ENCODE results near the gene NCKIPSD. TPM values are rescaled to one million over a fixed set of nuclear protein-coding genes. Genes with fewer than 3 reads are reported as not detected.

NCKIPSD gene
- total RNA-seq, 2 donors from 2014 or later, result 51.7 to 97.7 TPM

DNA sequence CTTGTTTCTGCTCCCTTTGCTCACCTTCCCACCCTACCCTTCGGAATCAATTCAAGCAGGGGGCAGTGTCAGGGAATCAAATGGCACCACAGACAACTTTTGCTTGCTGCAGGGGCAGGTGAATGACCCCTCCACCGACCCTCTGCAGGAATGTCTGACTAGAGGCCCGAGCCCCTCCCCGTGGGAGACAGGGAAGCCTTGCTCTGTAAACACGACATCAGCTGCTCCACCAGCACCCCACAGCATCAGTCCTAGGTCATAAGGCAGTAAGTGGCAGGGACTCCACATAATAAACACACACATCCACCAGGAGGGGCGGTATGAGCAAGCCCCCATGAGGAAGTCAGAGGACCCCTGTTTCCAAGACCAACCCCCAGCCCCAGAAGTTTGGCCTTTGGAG lies 48.4 kb downstream of the NCKIPSD start:
- Histone ChIP-seq H3K4me1 (peaks cover 0 to 28% of the 10 kb centered on the region in 2 donors), H3K4me3 (no peak overlapping the region), H3K27ac (no peak overlapping the region), H3K9me3 (no peaks in the 10 kb centered on the region), H3K27me3 (no peaks in the 10 kb centered on the region), H3K36me3 (no peaks in the 10 kb centered on the region)
- TF ChIP-seq, protein P1, sequence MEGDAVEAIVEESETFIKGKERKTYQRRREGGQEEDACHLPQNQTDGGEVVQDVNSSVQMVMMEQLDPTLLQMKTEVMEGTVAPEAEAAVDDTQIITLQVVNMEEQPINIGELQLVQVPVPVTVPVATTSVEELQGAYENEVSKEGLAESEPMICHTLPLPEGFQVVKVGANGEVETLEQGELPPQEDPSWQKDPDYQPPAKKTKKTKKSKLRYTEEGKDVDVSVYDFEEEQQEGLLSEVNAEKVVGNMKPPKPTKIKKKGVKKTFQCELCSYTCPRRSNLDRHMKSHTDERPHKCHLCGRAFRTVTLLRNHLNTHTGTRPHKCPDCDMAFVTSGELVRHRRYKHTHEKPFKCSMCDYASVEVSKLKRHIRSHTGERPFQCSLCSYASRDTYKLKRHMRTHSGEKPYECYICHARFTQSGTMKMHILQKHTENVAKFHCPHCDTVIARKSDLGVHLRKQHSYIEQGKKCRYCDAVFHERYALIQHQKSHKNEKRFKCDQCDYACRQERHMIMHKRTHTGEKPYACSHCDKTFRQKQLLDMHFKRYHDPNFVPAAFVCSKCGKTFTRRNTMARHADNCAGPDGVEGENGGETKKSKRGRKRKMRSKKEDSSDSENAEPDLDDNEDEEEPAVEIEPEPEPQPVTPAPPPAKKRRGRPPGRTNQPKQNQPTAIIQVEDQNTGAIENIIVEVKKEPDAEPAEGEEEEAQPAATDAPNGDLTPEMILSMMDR (IDR thresholded peaks at IDR 0.05), result no peak
- no peak for DNase-seq (ENCODE audit: low spot score)

DNA sequence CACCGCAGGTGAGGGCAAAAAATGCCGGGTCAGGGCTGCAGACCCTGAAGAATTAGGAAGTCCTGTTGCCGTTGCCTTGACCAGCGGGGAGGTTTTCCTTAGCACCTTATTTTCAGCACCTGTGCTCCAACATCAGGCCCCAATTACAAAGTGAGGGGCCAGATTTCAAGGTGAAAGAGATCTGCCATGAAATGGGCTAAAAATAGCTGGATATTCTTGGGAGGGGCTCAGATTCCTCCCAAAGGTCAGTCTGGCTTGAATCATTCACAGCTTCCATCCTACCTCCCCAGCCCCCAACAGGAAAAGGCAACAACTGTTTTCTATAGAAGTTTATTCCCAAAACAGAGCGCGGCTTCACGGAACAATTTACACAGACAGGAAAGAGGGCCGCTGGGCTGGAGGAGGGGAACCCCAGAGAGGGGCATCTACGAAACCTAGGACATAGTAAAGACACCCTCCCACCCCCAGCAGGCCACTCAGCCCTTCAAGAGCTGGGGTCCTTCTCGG lies 49.5 kb downstream of the NCKIPSD start:
- TF ChIP-seq, protein P1 (IDR thresholded peaks at IDR 0.05), result no peak

DNA sequence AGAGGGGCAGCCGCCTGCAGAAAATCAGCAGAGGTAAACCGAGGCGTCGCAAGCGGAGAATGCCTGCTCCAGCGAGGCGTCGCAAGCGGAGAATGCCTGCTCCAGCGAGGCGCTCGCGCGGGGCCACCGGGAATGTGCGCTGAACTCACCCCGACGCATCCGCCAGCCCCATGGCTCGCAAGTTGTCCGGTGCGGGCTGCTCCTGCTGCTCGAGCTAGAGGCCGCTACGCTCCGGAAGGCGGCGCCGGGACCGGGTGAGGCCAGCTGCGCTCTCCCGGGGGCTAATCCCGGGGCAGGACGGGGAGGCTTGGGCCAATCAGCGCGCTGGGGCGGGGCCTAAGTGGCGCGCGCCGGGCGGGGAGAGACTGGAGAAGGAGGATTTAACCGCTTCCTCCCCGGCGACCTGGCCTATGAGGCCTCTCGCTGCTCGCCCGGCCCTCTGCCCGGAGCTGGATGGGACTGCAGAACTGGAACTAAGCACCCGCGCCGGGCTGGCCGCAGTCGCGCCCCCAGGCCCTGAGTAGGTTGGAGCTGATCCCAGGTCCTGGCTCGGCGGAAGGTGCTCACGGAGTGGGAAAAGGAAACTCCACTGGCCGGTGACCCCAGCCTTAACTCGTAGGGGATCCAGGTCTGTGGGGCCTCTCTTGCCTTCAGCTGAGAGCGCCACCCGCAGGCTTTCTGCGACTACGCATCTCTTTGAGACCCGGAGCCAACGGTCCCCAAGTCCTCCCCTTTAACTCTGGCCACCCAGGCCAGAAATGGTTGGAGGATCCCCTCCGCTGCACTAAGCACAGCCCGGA lies 50.3 kb downstream of the NCKIPSD start, which contains the start of gene SLC26A6:
SLC26A6 (minus strand) TSS at position 240 of the 800 bp plus-strand sequence; CDS start at position 172, 68 bp downstream.
- TF ChIP-seq, protein P1 (IDR thresholded peaks at IDR 0.05), result peak; percentile 10 to 66
- peak; percentile 96 for DNase-seq (ENCODE audit: low spot score)
- Histone ChIP-seq H3K36me3 (no peaks in the 10 kb centered on the region), H3K9me3 (no peaks in the 10 kb centered on the region), H3K27me3 (no peaks in the 10 kb centered on the region), H3K4me3 (peak within 1 kb of the TSS; percentile 90 to 92), H3K4me1 (peaks cover 0 to 28% of the 10 kb centered on the region in 2 donors), H3K27ac (peak within 1 kb of the TSS; percentile 85 to 93)

More for the DNA sequence above, 49.5 kb downstream of the NCKIPSD start:
- Histone ChIP-seq H3K4me1 (peaks cover 0 to 28% of the 10 kb centered on the region in 2 donors), H3K4me3 (peak overlapping the region; percentile 90 to 92), H3K36me3 (no peaks in the 10 kb centered on the region), H3K27me3 (no peaks in the 10 kb centered on the region), H3K9me3 (no peaks in the 10 kb centered on the region), H3K27ac (peak overlapping the region; percentile 85 to 93)
- no peak for DNase-seq (ENCODE audit: low spot score)

DNA sequence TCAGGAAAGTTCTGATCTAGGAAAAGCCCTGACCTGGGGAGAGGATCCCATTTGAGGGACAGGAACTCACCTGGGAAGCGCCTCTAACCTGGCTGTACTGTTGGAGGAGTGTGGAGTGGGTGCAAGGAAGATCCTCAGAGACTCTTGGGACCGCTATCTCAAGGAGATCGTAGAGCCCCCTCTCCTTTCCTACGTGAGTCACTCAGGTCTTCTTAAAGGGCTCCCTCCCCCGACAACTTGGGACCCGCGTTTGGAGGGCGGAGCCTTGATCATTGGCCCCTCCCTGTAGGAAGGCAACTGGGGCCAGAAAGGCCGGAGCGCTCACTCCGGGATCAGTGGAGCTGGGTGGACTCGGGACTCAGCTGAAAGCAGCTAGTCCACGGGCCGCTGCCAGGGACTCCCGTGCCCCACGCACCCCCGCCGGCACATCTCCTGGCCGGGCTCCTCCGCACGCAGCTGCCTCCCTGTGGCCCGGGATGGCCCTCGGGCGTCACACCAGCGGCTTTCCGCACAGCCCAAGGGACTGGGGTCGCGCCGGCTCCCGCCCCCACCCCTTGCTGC lies 51.0 kb downstream of the NCKIPSD start:
- TF ChIP-seq, protein P1 (IDR thresholded peaks at IDR 0.05), result no peak
- Histone ChIP-seq H3K4me1 (peaks cover 0 to 28% of the 10 kb centered on the region in 2 donors), H3K4me3 (peak overlapping the region; percentile 90 to 92), H3K27me3 (no peaks in the 10 kb centered on the region), H3K27ac (peak overlapping the region; percentile 85 to 93), H3K9me3 (no peaks in the 10 kb centered on the region), H3K36me3 (no peaks in the 10 kb centered on the region)
- DNase-seq (ENCODE audit: low spot score), result peak; percentile 69

DNA sequence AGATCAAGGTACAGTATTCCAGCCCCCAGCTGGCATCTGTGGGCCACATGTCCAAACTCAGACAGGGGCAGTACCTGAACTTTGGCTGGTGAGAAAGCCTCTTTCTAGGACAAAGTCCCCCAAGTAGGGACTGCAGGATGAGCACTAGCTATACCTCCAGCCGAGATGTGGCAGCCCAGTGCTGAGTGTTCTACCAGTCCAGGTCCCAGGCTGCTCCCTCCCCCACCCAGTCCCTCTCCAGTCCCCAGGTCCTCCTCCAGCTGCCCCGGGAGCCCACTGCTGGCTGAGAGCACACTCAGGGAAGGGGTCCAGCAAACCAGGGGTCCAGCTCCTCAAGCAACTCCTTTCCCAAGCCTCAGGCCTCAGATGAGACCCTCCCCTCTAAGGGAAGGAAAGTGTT lies 52.0 kb downstream of the NCKIPSD start:
- Histone ChIP-seq H3K4me1 (peaks cover 0 to 28% of the 10 kb centered on the region in 2 donors), H3K27ac (no peak overlapping the region), H3K36me3 (no peaks in the 10 kb centered on the region), H3K4me3 (no peak overlapping the region), H3K9me3 (no peaks in the 10 kb centered on the region), H3K27me3 (no peaks in the 10 kb centered on the region)
- TF ChIP-seq, protein P1 (IDR thresholded peaks at IDR 0.05), result no peak
- no peak for DNase-seq (ENCODE audit: low spot score)

All from right atrium auricular region (tissue), 2 donors.